ENCODE measurements around the gene WIPF1. TPM values are rescaled to one million over a fixed set of nuclear protein-coding genes. Genes with fewer than 3 reads are reported as not detected.
A peak's percentile ranks its signal among the peaks of the same experiment; 100 is the strongest.

WIPF1 gene
- total RNA-seq, 1 experiment from 2014 or later, result 6.0 TPM

DNA sequence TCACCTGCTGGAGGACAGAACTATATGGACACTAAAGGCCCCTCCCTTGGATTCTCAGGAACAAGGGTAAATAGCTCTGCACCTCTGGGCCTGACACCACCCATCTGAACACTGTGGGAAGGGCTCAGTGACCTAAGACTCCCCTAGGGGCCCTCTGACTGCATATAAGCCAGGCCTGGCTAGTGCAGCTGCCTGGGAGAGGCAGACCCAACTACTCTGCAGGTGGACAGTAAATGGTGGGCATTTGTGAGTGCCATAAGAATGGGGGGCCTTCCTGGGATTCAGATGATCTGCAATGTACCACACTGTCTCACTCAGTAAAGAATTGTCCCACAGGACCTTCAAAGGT lies 11.2 kb upstream of the WIPF1 start:
- Mint-ChIP-seq H3K4me1 (ENCODE audit: insufficient read depth, unreplicated experiment) (peaks cover 27% of the 10 kb centered on the region), H3K9me3 (ENCODE audit: unreplicated experiment) (no peaks in the 10 kb centered on the region), H3K36me3 (ENCODE audit: insufficient read depth, unreplicated experiment) (peaks cover 6% of the 10 kb centered on the region), H3K27me3 (ENCODE audit: insufficient read depth, unreplicated experiment) (no peaks in the 10 kb centered on the region), H3K4me3 (ENCODE audit: unreplicated experiment) (no peak overlapping the region), H3K27ac (ENCODE audit: low read depth, unreplicated experiment) (no peak overlapping the region)
- no peak for TF ChIP-seq CTCF (IDR thresholded peaks at IDR 0.05; ENCODE audit: unreplicated experiment)
- ChIA-PET POLR2A (no interaction called here), CTCF (interaction anchor here (0.6 to 2.2 kb wide), 4 partner anchors 79 to 162 kb away, joined by 3 to 9 read pairs (median 4); no protein-coding TSS in a partner anchor)
- intact Hi-C loops (cut with micrococcal nuclease), result no loop called here
- DNase-seq (ENCODE audit: unreplicated experiment), result no peak
- no TSS peak for BruUV-seq (replicated peaks)

DNA sequence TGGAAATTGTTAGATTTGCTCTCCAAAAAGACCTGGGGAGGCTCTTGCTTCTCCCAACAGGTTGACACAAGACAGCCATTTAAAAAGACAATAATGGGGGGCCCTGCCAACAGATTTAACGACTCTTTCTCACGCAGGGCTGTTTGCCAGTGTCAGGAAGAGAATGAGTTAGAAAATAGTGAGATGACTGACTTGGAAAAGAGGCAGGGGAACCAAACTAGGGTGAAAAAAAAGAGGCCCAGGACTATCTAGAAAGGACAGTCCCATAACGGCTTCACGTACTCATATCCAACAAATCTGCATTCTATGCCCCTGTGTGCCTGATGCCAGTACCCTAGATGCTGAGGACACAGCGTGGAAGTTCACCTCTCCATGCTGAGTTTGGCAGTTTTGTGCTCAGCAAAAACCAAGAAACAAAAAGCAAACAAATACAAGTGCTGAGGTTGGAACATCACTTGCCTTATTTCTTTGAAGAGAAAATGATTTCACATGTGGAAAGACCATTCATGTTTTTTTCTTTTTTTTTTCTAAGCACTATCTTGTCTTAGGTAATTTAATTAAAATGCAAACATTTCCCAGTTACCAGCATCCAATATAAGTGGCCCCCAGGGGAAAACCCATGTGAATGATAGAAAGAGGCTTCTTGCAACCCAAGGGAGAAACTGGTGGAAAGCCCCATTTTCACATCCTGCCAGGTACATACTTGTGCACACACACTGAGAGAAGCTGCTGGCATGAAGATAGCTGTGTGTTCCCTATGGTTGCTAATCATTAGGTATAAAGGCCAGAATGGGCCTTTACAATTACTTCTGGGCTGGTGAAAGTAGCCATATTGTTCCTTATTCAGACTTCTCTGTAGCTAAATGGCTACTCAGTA lies 10.6 kb upstream of the WIPF1 start:
- ChIA-PET CTCF (interaction anchor here (0.6 to 1.9 kb wide), 3 partner anchors 80 to 163 kb away, joined by 3 to 9 read pairs (median 3); no protein-coding TSS in a partner anchor), POLR2A (no interaction called here)
- Mint-ChIP-seq H3K4me1 (ENCODE audit: insufficient read depth, unreplicated experiment) (peaks cover 25% of the 10 kb centered on the region), H3K36me3 (ENCODE audit: insufficient read depth, unreplicated experiment) (peaks cover 6% of the 10 kb centered on the region), H3K27ac (ENCODE audit: low read depth, unreplicated experiment) (peak overlapping the region; percentile 93), H3K27me3 (ENCODE audit: insufficient read depth, unreplicated experiment) (no peaks in the 10 kb centered on the region), H3K9me3 (ENCODE audit: unreplicated experiment) (no peaks in the 10 kb centered on the region), H3K4me3 (ENCODE audit: unreplicated experiment) (no peak overlapping the region)
- no TSS peak for BruUV-seq (replicated peaks)
- intact Hi-C loops (cut with micrococcal nuclease), result no loop called here
- no peak for DNase-seq (ENCODE audit: unreplicated experiment)
- no peak for TF ChIP-seq CTCF (IDR thresholded peaks at IDR 0.05; ENCODE audit: unreplicated experiment)

- H3K4me1 Mint-ChIP-seq (ENCODE audit: insufficient read depth, unreplicated experiment), result peaks cover 25% of the 10 kb centered on the region
- no TSS peak for BruUV-seq (replicated peaks)
- intact Hi-C loops (cut with micrococcal nuclease), result no loop called here
- peaks cover 6% of the 10 kb centered on the region for H3K36me3 Mint-ChIP-seq (ENCODE audit: insufficient read depth, unreplicated experiment)
- peak overlapping the region; percentile 93 for H3K27ac Mint-ChIP-seq (ENCODE audit: low read depth, unreplicated experiment)
- ChIA-PET CTCF (interaction anchor here (7.8 kb wide), 1 partner anchor 80 kb away, joined by 49 read pairs; no protein-coding TSS in a partner anchor), POLR2A (no interaction called here)
- no peaks in the 10 kb centered on the region for H3K9me3 Mint-ChIP-seq (ENCODE audit: unreplicated experiment)
- DNase-seq (ENCODE audit: unreplicated experiment), result no peak
- H3K4me3 Mint-ChIP-seq (ENCODE audit: unreplicated experiment), result no peak overlapping the region
- TF ChIP-seq CTCF (IDR thresholded peaks at IDR 0.05; ENCODE audit: unreplicated experiment), result no peak
- no peaks in the 10 kb centered on the region for H3K27me3 Mint-ChIP-seq (ENCODE audit: insufficient read depth, unreplicated experiment)
These were observed 10.0 kb upstream of the WIPF1 start for GRCh38 chr2:174607584-174607983.

DNA sequence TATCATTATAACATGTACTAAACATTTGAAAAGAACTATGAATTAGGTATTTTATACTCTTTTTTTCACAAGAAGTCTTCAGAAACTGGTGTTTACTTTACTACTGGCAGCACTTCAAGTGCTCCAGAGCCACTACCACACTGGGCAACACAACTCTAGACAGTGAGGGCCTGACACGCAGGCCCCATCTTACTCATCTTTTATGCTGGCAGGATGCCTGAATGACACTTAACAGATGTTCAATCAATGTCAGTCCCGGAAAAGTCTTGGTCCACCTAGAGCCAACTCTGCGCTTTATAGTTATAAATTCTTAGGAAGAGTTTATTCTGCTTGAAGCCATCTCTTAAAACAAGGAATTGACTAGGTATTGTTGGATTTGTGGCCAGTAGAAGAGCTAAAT lies 8.7 kb upstream of the WIPF1 start:
- ChIA-PET POLR2A (interaction anchor here (0.7 to 1.4 kb wide), 2 partner anchors 9 to 1962 kb away, joined by 4 read pairs; no protein-coding TSS in a partner anchor), CTCF (interaction anchor here (0.6 to 7.8 kb wide), 7 partner anchors 10 to 146 kb away, joined by 3 to 49 read pairs (median 4); no protein-coding TSS in a partner anchor)
- H3K9me3 Mint-ChIP-seq (ENCODE audit: unreplicated experiment), result no peaks in the 10 kb centered on the region
- no peaks in the 10 kb centered on the region for H3K27me3 Mint-ChIP-seq (ENCODE audit: insufficient read depth, unreplicated experiment)
- no TSS peak for BruUV-seq (replicated peaks)
- peak overlapping the region; percentile 93 for H3K27ac Mint-ChIP-seq (ENCODE audit: low read depth, unreplicated experiment)
- peaks cover 25% of the 10 kb centered on the region for H3K4me1 Mint-ChIP-seq (ENCODE audit: insufficient read depth, unreplicated experiment)
- peaks cover 6% of the 10 kb centered on the region for H3K36me3 Mint-ChIP-seq (ENCODE audit: insufficient read depth, unreplicated experiment)
- intact Hi-C loops (cut with micrococcal nuclease), result no loop called here
- DNase-seq (ENCODE audit: unreplicated experiment), result peak; percentile 95
- peak overlapping the region; percentile 37 for H3K4me3 Mint-ChIP-seq (ENCODE audit: unreplicated experiment)
- no peak for TF ChIP-seq CTCF (IDR thresholded peaks at IDR 0.05; ENCODE audit: unreplicated experiment)
